ENCODE measurements around the gene CFB.
"Not testable (repeated sequence)": the region's sequence is repeated elsewhere in the genome, so short reads cannot be mapped to it uniquely, and the experiment has no call there.

CFB gene

DNA sequence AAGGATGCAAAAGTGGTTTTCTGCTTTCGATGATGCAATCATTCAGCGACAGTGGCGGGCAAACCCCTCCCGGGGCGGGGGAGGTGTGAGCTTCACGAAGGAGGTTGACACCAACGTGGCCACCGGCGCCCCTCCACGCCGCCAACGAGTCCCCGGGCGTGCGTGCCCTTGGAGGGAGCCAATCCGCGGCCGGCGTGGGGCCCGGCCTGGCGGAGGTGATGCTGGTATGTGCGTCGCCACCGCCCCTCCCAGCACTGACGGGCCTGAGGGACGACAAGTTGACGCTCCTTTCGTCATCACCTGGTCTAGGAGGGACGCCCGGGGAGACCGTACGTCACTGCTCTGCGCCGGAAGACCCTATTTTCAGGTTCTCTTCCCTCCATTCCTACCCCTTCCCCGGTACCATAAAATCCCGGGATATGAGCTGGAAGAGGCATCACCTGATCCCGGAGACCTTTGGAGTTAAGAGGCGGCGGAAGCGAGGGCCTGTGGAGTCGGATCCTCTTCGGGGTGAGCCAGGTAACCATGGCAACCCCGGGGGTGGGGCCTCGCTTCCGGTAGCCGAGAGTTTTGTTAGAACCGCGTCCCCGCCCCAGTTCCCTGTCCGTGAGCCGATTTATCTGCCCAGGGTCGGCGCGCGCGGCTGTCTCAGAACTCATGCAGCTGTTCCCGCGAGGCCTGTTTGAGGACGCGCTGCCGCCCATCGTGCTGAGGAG lies 26.3 kb downstream of the CFB start, which contains the start of gene DXO:
Gene DXO, minus strand, starts transcription at position 146 of the 716 bp plus-strand sequence. CDS start 463 bp downstream, outside the sequence.
- DNase-seq = peak; percentile 93

DNA sequence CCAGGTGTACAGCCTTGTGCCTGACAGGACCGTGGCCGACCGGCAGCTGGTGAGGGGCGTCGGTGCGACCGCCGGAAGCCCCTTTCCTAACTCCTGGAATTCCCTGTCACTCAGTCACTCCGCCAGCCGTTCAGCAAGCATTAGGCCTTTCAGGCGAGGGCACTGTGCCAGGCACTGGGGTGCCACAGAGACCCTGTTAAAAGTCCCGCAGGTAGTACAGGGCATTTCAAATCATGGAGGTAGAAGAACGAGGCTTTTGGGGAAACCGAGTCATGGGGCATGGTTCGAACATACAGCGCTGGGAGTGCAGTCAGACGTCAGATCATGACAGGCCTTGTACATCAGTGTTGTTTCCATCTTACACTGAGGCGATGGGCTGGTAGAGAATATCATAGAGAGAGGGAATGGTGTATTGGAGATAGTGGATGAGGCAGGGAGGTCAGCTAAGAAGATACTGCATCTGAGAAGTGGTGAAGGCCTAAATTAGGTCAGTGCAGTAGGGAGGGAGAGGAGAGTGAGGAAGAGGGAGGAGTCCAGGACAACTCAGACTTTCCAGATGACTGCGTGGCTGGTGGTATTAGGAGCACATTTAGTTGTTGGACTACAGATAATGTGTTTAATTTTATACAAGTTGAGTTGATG lies 26.9 kb downstream of the CFB start:
- DNase-seq = no peak

DNA sequence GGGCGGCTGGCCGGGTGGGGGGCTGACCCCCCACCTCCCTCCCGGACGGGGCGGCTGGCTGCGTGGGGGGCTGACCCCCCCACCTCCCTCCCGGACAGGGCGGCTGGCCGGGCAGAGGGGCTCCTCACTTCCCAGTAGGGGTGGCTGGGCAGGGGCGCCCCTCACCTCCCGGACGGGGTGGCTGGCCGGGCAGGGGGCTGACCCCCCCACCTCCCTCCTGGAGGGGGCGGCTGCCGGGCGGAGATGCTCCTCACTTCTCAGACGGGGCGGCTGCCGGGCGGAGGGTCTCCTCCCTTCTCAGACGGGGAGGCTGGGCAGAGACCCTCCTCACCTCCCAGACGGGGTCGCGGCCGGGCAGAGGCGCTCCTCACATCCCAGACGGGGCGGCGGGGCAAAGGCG lies 30.2 kb downstream of the CFB start:
- DNase-seq = not testable (repeated sequence)

DNA sequence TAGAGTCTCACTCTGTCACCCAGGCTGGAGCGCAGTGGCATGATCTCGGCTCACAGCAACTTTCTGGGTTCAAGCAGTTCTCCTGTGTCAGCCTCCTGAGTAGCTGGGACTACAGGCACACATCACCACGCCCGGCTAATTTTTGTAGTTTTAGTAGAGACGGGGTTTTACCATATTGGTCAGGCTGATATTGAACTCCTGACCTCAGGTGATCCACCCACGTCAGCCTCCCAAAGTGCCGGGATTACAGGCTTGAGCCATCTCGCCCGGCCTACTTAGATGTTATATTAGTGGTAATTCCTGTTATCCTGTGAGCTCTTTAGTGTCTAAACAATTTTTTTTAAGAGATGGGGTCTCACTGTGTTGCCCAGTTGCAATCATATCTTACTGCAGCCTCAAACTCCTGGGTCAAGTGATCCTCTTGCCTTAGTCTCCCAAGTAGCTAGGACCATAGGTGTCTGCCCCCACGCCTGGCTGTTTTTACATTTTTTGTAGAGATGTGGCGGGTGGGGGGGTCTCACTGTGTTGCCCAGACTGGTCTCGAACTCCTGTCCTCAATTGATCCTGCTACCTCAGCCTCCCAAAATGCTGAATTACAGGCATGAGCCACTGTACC lies 32.0 kb downstream of the CFB start:
- DNase-seq = no peak

DNA sequence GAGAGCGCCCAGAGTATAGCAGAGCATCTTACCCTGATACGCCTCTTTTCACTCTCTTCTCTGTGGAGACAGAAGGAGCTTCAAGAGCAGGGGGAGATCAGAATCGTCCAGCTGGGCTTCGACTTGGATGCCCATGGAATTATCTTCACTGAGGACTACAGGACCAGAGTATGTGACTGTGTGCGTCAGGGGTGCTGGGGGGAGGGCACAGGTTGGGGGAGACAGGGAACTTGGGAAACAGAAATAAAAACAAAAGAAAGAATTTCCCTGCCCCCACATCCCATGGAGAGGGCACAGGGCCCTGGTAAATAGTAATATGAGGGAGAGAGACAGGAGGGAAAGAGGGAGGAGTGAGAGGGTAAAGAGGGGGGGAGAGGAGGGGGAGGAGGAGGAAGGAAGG lies 32.9 kb downstream of the CFB start:
- DNase-seq = no peak

DNA sequence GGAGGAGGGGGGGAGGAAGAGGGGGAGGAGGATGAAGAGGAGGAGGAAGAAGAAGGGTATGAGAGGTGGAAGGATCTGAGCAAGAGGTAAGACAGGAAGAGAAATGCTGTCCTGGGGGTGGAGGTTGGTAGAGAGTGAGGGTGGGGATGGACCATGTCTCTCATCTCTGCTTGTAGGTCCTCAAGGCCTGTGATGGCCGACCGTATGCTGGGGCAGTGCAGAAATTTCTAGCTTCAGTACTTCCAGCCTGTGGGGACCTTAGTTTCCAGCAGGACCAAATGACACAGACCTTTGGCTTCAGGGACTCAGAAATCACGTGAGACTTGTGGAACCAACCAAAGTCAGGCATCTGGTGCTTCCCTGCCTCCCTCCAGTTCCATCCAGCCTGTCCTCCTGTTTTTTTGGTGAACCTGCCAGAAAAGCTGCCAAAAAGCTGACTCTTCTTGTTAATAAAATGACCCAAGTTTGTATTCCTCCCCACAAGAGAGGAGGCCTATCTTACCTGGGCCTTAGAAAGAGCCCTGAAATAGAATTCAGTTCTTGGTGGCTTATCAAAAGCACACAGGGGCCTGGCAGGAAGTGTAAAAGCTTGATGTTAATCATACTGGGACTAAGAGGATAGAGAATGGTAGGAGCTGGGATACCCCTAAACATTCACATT lies 33.5 kb downstream of the CFB start:
- DNase-seq = no peak

DNA sequence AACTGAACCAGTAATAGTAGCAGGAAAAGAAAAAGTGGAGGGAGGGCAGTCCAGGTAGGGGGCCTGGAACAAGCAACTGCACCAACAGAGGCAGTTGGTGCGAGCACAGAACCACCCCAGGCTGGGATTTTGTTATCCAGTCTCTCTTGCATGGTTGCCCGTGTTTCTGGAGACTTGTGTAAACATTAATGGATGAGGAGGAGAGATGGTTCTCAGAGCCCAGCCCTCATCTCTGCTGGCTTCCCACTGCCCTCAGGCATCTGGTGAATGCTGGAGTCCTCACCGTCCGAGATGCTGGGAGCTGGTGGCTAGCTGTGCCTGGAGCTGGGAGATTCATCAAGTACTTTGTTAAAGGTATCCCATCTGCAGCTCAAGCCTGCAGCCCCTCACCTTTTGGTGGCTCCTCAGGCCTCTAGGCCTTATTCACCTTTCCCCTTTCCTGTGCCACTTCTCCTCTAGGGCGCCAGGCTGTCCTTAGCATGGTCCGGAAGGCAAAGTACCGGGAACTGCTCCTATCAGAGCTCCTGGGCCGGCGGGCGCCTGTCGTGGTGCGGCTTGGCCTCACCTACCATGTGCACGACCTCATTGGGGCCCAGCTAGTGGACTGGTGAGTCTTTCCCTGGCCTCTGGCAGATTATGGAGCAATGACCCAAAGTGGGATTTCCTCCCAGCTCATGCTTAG lies 34.4 kb downstream of the CFB start:
- not testable (repeated sequence) for DNase-seq

DNA sequence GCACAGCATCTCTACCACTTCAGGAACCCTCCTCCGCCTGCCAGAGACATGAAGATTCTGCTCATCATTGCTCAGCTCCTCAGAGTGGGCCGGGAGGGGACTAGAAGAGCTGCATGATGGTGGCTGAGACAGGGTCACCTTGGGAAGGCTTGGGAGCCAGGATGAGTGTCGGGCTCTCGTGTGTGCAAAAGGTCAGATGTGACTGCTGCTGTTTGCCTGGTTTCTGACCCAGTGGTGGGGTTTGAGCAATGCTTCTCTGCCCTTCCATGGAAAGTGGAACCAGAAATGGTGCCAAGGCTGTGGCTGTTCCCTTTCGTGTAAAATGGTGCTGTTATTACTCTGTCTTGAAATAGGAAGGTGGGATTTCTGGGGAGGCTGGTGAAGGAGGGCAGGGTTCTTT lies 35.1 kb downstream of the CFB start:
- DNase-seq = not testable (repeated sequence)

DNA sequence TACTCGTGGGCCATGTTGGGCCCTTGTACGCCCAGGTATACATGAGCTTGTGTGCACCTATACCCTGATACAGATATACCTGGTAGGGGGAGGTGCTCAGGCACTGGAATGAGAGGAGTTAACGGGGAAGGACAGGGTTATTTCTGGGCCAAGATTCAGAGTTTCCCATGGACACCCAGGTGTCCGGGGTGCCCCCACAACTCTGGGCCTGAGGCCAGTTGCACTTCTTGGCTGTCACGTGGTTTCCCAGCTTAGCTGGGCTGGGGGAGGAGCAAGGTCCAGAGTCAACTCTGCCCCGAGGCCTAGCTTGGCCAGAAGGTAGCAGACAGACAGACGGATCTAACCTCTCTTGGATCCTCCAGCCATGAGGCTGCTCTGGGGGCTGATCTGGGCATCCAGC lies 35.8 kb downstream of the CFB start, which contains the start of gene C4A:
Gene C4A, plus strand, starts transcription at position 314 of the 400 bp plus-strand sequence. Its CDS starts 51 bp downstream, at position 365.
- not testable (repeated sequence) for DNase-seq

DNA sequence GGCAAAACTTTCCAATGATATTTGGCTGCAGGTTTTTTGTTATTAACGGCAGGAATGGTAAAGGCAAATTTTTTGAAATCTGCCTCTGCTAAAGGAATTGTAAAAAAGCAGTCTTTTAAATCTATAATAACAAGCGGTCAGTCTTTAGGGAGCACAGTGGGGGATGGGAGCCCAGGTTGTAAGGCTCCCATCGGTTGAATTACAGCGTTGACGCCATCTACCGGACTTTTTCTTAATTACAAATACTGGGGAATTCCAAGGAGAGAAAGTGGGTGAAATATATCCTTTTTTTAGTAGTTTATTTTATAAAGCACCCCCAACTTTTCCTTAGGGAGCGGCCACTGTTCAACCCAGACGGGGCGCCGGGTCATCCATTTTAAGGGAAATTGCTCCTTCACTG lies 43.5 kb downstream of the CFB start:
- not testable (repeated sequence) for DNase-seq

DNA sequence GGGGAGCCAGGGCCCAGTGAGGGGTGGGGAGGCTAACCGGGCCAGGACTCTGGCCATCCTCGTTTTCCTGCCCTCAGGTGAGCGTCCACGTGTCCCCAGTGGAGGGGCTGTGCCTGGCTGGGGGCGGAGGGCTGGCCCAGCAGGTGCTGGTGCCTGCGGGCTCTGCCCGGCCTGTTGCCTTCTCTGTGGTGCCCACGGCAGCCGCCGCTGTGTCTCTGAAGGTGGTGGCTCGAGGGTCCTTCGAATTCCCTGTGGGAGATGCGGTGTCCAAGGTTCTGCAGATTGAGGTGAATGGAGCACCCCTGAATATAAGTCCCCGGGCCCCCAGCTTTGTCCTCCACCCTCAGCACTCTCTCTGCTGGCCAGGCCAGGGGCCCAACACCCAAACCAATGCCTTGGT lies 48.5 kb downstream of the CFB start:
- not testable (repeated sequence) for DNase-seq

DNA sequence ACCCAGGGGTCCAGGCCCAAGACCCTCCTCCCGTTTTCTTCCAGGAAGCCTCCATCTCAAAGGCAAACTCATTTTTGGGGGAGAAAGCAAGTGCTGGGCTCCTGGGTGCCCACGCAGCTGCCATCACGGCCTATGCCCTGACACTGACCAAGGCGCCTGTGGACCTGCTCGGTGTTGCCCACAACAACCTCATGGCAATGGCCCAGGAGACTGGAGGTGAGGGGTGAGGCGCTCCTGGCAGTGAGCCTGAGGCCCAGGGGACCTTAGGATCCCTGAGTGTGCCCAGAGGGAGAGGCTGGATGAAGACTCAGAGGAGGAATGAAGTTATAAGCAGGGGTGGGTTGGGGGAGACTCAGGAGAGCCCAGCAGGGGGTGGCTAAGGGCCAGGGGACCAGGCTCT lies 50.5 kb downstream of the CFB start:
- not testable (repeated sequence) for DNase-seq
